HG03575 (cell line): ENCODE results near the gene ITGB1BP1.

ENCODE experiments used
- ATAC-seq: cut with Tn5 transposase; IDR thresholded peaks from one replicate; pipeline ENCODE4 v1.9.1; 2021; ENCODE audit not compliant: unreplicated experiment, insufficient number of reproducible peaks, low FRiP score; ENCODE audit errors: extremely low read depth

The ITGB1BP1 gene

DNA sequence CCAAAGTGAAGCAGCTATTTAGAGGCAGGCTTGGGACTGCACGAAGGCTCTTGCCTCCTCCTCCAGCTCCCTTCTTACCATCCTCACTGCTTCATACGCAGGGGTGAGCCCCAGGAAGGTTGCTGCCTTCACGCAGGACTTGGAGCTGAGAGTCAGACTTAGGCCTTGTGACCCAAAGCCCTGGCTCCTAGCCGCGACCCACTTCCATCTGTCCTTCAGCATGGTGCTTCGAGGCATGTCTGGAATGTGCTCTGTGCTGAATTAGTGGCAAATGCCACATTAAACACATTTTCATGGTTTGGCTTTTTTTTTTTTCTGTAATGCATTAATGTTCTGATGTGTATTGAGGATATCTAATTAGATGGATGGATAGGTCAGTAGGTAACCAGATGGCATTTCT, 37.5 kb downstream of the ITGB1BP1 start:
- ATAC-seq = no peak

DNA sequence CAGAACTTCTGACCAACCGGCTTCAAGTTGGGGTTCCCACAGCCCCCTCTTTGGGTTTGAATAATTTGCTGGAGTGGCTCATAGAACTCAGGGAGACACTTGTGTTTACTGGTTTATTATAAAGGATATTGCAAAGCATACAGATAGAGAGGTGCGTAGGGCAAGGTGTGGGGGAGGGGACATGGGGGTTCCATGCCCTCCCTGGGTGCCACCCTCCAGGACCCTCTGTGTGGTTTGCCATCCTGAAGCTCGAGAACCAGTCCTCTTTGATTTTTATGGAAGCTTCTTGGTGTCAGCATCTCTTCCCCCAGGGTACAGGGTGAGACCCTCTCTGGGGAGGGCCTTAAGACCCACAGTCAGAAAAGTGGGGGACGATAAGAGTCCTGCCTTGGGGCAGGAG, 38.8 kb downstream of the ITGB1BP1 start:
- no peak for ATAC-seq

DNA sequence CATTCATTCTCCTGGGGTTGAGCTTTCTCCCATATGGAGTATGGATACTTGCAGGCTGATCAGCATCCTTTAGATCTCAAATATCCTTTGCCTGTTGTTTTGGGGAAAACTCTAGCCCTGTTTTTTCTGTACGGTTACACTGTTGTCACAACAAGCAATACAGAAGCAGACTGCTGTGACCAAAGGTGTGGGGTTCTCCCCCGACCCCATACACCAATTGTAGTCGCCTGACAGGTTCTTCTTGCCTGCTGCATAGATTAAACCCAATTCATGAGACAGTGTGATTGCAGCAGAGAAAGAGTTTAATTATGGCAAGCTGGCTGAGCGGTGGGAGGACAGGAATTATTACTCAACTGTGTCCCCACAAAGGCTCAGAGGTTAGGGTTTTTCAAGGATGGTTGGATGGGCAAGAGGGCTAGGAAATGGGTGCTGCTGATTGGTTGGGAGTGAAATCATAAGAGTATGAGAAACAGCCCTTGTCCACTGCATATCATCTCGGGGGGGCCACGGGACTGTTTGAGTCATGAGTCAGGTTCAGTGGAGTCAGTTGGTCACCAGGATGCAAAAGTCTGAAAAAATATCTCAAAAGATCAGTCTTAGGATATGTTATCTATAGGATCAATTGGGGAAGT, 40.6 kb downstream of the ITGB1BP1 start:
- ATAC-seq = no peak

GRCh38 chr2:9380702-9381628, 42.4 kb downstream of the ITGB1BP1 start:
- no peak for ATAC-seq

GRCh38 chr2:9379391-9379755, 44.0 kb downstream of the ITGB1BP1 start:
- ATAC-seq = no peak

DNA sequence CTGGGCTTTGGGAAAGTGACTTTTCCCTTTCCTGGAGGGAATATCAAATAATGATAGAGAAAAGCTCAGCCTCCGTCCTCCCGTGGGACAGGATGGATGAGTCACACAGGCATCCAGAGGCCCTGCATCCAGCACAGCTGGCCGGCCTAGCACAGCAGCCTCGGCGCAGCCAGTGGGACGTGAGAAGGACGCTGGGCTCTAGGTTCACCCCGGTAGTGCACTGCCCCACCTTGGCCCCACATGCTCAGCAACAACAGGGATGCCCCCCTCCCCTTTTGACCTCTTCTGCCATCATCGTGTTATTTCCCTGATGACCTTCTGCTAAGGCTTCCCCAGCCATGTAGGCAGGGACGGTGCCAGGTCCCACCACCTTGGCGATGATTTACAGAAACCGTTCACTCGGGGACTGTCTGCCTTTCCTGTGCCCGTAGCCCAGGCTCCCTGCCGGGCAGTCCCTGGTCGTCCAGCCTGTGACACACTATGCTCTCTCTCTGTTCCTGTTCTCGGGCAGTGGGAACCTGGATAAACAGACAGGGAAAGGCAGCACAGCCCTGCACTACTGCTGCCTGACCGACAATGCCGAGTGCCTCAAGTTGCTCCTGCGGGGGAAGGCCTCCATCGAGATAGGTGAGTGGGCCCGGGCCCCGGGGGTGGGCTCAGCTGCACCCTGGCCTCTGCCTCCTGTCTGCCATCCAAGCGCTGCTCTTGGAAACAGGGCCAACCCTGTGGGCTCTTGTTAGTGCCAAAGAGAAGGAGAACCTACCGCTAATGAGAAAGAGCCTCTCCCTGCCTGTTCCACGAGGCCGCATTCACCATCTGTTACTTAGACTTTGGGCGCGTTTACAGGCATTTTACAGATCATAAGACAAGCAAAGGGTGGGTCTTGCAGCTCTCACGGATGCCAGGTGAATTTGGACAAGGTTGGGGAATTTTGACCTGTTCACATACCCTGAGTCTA, 44.6 kb downstream of the ITGB1BP1 start:
- no peak for ATAC-seq

DNA sequence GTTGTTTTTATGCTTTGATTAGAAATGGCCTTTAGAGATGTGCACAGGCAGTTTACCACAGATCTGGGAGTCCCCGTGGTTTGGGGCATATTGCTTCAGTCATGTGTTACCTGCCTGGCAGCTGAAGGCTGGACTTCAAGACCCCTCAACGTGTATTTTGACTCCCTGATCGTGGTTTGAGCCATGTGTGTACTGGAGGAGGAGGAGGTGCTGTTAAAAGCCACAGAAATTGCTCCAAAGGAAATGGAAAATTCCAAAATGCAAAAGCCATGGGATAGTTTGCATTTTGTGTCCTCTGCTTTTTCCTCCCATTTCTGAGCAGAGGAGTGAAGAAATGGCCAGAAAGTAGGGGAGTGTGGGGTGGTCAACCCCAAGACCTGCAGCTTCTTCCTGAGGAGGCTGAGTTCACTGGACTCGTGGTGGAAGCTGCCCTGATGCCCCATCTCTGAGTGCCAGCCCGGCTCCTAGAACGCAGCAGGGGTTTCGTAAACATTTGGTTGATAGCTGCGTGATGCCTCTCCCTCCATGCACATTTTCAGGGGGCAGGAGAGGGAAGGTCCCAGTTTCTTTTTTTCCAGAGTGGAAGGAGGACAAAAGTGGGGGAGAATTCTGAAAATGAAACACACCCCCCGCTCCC, 45.7 kb downstream of the ITGB1BP1 start:
- no peak for ATAC-seq

DNA sequence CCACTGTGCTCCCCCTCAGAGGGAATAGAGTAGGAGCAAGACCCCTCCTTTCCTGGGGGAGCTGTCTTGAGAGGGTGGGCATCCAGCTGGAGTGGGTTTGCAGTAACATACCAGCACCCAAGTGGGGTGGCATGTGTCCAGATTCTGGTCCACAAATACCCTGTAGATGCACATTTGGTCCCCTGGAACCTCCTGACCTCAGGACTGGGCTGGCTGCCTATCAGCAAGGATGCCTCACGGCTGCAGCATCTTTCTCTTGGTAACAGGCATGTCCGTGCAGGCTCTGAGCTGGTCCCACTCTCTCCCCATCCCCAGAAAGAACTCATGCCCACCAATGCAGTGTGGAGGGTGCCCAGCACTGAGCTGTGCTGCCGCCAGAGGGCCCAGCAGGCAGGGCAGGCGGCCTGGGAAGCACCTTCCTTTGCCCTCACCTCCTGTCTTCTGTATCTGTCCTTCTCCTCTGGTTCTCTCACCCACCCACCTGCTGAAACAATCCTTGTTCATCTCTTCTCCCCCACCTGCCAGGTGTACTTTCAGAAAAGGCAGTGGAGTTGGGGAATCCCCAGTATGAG, 47.4 kb downstream of the ITGB1BP1 start:
- ATAC-seq = no peak

- ATAC-seq = no peak
These were observed 49.1 kb downstream of the ITGB1BP1 start for GRCh38 chr2:9374071-9374730.

- ATAC-seq = no peak
These were observed 49.9 kb downstream of the ITGB1BP1 start for GRCh38 chr2:9373476-9373875.

DNA sequence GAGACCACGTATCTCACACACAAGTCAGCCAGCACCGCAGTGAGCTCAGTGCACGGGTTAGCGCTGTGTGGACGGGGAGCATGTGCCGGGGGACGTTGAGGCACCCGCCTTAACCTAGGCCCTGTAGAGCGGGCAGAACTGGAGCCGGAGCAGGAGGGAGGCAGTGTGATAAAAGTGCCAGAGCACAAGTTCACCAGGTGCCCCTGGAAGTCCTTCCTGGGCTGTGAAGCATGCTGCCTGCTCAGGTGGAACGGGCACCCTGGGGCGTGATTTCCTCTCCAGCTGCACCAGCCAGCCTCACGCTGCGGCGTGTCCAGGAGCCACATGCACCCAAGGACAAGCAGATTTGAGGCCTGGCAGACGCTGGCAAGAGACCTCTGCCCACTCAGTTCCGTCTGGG, 50.3 kb downstream of the ITGB1BP1 start:
- no peak for ATAC-seq

GRCh38 chr2:9370746-9371145, 52.6 kb downstream of the ITGB1BP1 start:
- ATAC-seq = no peak

DNA sequence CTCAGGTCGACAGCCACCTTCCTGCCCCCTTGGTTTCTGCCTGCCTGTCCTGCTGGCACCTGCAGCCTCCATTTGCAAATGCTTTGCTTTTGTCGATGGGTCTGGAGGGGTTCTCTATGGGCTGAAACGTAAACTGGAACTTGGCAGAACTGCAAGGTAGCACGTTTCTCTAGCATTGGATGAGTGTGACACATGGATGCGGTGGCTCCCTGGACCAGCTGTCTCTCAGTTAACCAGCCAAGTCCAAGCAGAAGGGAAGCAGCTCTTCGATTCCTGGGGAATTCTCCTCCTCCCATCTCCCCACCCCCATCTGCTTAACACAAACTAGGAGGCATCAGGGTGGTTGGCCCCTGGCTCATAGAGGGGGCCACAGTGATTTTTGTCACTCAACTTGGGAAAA, 57.3 kb downstream of the ITGB1BP1 start:
- ATAC-seq = no peak

DNA sequence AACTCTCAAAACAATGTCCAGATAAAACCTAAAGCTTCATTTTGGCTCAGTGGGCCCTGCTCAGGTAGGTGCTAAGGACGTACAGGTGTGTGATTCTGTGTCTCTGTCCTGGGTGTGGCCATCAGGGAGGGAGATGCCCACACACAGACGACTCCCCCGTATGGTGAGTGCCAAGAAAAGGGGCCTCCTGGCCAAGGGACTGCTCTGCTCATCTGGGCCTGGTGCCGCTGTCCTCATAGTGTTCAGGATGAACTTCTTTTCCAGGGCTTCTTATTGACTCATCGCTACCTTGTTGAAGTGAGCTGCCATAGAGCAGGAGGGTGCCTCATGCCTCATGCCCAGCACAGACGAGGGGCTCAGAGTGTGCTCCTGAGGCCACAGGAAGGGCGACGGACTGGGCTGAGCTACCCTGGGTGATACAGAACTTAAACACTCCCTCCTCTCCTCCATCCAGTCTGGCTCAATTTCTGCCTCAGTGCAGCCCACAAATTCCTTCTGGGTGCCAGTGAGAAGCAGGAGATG, 57.8 kb downstream of the ITGB1BP1 start:
- no peak for ATAC-seq

DNA sequence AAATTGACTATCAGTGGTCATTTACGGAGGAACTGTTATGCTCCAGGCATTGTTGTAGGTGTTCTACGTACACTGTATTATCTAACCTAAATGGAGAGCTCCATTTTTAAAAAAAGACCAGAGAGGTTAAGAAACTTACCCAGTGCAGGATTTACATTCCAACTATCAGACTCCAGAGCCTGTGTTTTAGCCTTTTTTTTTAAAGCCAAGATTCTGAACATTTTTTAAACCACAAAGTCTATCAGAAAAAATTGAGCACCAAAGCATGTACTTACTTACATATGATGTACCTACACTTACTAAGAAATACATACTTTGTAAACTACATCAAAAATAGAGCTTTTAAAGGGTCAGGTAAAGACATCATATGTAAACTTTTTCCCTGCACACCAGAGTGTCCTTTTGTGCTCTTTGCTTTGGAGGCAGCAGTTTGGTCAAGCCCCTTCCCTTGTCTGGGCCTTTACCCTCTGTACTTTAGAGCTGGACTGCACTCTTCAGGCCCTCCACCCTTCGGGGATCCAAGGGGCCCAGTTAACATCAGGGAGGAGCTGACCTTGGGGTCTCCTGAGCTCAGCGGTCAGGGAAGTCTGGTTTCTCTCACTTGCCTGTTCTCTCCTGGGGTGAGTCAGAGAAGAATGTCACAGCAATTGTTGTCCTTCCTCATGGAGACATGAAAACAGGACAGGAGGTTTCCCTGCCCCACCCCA, 58.4 kb downstream of the ITGB1BP1 start:
- no peak for ATAC-seq

GRCh38 chr2:9364373-9364772, 59.0 kb downstream of the ITGB1BP1 start:
- ATAC-seq = no peak

DNA sequence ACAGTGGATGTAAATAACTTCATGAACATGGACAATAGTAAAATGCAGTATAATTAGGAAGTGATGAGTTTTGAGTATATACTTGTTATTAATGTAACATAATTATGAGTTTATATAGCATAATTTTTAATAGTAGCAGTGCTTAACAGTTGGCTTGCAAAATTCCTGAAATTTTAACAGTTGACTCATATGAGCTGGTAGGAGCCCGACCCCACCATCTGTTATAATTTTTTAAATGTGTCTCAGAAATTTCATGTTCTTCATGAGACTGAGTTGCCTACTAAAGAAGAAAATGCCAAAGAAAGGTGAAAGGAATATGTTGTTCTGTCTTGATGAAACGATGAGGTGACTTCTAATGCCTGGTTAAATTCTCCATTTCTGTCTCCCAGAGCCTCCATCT, 62.6 kb downstream of the ITGB1BP1 start:
- ATAC-seq = no peak
